ENCODE data around the gene VPS13D.

GRCh38 chr1:12271033-12271432, 41.2 kb downstream of the VPS13D start:
- TF ChIP-seq, protein P1, sequence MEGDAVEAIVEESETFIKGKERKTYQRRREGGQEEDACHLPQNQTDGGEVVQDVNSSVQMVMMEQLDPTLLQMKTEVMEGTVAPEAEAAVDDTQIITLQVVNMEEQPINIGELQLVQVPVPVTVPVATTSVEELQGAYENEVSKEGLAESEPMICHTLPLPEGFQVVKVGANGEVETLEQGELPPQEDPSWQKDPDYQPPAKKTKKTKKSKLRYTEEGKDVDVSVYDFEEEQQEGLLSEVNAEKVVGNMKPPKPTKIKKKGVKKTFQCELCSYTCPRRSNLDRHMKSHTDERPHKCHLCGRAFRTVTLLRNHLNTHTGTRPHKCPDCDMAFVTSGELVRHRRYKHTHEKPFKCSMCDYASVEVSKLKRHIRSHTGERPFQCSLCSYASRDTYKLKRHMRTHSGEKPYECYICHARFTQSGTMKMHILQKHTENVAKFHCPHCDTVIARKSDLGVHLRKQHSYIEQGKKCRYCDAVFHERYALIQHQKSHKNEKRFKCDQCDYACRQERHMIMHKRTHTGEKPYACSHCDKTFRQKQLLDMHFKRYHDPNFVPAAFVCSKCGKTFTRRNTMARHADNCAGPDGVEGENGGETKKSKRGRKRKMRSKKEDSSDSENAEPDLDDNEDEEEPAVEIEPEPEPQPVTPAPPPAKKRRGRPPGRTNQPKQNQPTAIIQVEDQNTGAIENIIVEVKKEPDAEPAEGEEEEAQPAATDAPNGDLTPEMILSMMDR (IDR thresholded peaks at IDR 0.05; ENCODE audit: low read depth, low read length, poor library complexity, severe bottlenecking): no peak
- no peak for TF ChIP-seq EZH2phosphoT487 (IDR thresholded peaks at IDR 0.05; ENCODE audit: borderline replicate concordance, low read length)

Data from DOHH2 (cell line).